Measurements from ENCODE around the gene MAT2B. TPM values are rescaled to one million over a fixed set of nuclear protein-coding genes. Genes with fewer than 3 reads are reported as not detected.

Gene MAT2B
- total RNA-seq, 1 donor = 74.7 TPM

GRCh38 chr5:163460562-163461171, 44.8 kb upstream of the MAT2B start, which contains the start of gene HMMR:
TSS of gene HMMR (plus strand) at chr5:163460632. CDS start at chr5:163460693, 61 bp downstream.
- DNase-seq (ENCODE audit: low read depth) = peak; percentile 36
- TF ChIP-seq CTCF (IDR thresholded peaks at IDR 0.05; ENCODE audit: insufficient read depth, low read length) = no peak

GRCh38 chr5:163463063-163463435, 42.4 kb upstream of the MAT2B start:
- DNase-seq (ENCODE audit: low read depth) = no peak
- no peak overlapping the region for H3K4me3 ChIP-seq (ENCODE audit: low read depth, low read length)
- TF ChIP-seq CTCF (IDR thresholded peaks at IDR 0.05; ENCODE audit: insufficient read depth, low read length) = no peak

More at GRCh38 chr5:163460562-163461171, 44.8 kb upstream of the MAT2B start, which contains the start of gene HMMR:
- peak within 1 kb of the TSS; percentile 84 for H3K4me3 ChIP-seq (ENCODE audit: low read depth, low read length)

GRCh38 chr5:163467682-163468081, 37.7 kb upstream of the MAT2B start:
- DNase-seq (ENCODE audit: low read depth) = no peak
- no peak overlapping the region for H3K4me3 ChIP-seq (ENCODE audit: low read depth, low read length)
- no peak for TF ChIP-seq CTCF (IDR thresholded peaks at IDR 0.05; ENCODE audit: insufficient read depth, low read length)

GRCh38 chr5:163473635-163474243, 31.7 kb upstream of the MAT2B start:
- peak; percentile 55 for TF ChIP-seq CTCF (IDR thresholded peaks at IDR 0.05; ENCODE audit: insufficient read depth, low read length)
- DNase-seq (ENCODE audit: low read depth) = peak; percentile 61
- H3K4me3 ChIP-seq (ENCODE audit: low read depth, low read length) = no peak overlapping the region

- DNase-seq (ENCODE audit: low read depth) = no peak
- TF ChIP-seq CTCF (IDR thresholded peaks at IDR 0.05; ENCODE audit: insufficient read depth, low read length) = no peak
- H3K4me3 ChIP-seq (ENCODE audit: low read depth, low read length) = no peak overlapping the region
Observed at GRCh38 chr5:163475411-163475810, 30.0 kb upstream of the MAT2B start.

- DNase-seq (ENCODE audit: low read depth) = peak; percentile 51
- H3K4me3 ChIP-seq (ENCODE audit: low read depth, low read length) = no peak overlapping the region
Observed at GRCh38 chr5:163478126-163478981, 27.1 kb upstream of the MAT2B start.

More at GRCh38 chr5:163478126-163478981, 27.1 kb upstream of the MAT2B start:
- no peak for TF ChIP-seq CTCF (IDR thresholded peaks at IDR 0.05; ENCODE audit: insufficient read depth, low read length)

All from fibroblast of the aortic adventitia (primary cell).